Superior temporal gyrus (tissue), 1 donor: Measurements from ENCODE around the gene DTNA.

ENCODE experiments used
- DNase-seq: peaks from one replicate; pipeline ENCODE4 v3.0.0-alpha.2; 2016; ENCODE audit errors: extremely low spot score

DTNA gene

DNA sequence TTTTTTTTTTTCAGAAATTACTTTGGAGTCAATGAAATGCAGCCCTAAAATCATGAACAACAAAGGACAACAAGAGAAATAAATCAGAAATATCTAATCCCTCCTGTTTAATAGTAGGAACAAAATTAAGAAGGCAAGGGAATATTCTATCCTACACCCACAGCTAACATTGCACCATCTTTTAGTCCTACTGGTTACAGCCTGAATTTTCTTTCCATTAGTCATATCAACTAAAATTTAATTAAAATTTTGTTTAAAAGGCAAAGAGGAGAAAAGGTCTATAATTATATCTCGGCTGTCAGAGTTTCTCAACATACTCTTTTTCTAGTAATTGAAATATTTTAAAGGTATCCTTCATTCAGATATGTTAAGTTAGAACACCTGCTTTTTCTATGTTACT is 61.9 kb downstream of the DTNA start:
- DNase-seq, result no peak

DNA sequence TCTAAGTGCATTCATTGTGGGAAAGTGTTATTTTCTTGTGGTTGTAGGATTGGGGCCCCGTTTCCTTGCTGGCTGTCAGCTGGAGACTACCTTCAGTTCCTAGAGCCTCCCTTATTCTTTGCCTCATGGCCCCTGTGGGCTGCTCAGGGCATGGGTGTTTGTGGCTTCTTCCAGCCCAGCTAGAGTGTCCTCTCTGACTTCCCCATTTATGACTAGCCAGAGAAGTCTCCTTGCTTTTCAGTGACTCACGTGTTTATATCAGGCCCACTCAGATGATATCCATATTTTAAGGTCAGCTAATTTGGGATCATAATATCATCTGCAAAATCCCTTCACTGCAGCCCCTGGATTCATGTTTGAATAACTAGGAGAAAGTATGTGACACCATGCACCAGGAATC is 62.8 kb downstream of the DTNA start:
- no peak for DNase-seq

DNA sequence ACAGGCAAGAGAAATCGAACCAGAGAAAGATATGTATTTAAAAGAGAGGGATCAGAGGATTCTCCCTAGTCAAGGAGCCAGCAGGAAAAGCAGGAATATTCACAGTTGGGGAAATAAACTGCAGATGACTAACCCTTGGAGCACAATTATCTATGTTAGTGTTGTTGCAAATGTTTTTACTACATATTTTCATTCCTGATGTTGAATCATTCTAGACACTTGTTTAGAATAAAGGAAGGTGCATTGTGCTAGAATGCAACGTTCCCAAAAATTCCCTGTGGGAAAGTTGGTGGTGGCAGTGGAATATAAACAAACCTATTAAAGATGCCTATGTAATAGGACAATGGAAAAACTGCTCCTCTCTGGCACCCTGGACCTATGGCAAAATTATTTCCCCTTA is 63.3 kb downstream of the DTNA start:
- peak; percentile 44 for DNase-seq

DNA sequence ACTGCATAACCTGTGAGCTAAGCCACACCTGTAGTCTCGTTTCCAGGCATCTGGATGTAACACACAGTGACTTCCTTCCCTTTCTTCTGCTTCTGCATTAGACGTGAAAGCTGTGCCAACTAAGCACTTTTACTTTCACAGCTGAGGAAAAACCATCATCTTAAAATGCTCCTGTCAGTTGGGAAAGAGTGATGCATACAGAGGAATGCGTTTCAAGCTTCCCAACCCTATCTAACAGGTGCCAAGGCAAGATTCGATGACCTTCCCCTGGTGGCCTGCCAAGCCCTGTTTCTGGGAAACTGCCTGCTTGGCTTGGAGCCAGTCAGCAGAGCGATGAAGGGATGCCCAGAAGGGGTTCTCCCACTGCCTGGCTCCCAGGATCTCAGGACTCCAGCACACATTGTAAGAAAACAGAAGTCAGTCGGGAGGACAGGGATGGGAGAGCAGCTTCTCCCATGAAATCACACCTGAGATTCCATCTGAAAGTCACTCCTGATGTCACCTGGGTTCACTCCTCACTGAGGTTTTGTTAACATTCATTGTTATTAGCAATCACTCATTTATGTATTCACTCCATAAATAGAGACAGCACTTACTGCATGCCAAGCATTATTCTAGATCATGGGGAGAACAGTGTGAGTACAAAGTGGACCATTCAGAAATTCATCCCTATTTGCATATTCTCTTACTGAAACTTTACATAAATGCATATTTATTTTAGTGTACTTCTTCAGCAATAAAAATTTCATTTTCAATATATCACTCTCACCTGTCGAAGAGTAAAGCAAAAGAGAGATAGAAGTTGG is 64.1 kb downstream of the DTNA start:
- peak; percentile 50 for DNase-seq

GRCh38 chr18:34775461-34775860 is 65.4 kb downstream of the DTNA start:
- DNase-seq, result no peak

GRCh38 chr18:34779112-34779511 is 69.0 kb downstream of the DTNA start:
- no peak for DNase-seq

DNA sequence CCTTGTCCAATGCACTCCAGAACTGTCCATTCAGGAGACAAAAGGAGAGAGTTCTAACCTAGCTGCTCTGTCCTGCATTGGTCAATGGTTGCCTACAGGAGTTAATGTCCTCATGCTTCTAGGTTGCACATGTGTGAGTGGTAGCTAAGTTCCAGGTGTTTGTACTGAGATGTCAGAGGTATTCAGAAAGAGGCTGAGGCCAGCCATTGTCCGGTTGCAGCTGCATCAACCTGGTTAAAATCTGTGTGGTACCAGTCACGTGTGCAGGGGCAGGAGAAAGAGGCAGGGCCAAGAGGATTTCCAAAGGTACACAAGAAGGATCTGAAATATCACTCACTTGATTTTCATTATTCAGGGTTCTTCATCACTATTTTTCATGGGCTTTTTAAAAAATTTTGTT is 70.8 kb downstream of the DTNA start:
- DNase-seq, result no peak

DNA sequence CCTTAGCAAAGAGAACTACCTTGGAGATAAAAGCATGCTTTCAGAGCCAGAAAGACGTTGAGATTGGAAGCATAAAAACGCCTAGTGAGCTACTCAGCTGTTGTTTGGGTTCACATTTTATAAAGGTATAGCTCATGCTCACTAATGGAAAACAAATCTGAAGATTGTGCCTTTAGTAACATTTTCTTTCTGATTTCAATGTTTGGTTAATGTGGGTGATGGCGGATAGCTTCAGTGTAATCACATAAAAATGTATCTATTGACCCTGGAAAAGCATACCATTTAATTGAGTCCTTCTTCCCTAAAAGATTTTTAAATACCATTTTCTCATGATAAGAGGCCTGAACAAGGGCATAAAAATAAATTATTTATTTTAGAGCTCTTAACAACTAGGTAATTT is 73.4 kb downstream of the DTNA start:
- DNase-seq, result no peak

DNA sequence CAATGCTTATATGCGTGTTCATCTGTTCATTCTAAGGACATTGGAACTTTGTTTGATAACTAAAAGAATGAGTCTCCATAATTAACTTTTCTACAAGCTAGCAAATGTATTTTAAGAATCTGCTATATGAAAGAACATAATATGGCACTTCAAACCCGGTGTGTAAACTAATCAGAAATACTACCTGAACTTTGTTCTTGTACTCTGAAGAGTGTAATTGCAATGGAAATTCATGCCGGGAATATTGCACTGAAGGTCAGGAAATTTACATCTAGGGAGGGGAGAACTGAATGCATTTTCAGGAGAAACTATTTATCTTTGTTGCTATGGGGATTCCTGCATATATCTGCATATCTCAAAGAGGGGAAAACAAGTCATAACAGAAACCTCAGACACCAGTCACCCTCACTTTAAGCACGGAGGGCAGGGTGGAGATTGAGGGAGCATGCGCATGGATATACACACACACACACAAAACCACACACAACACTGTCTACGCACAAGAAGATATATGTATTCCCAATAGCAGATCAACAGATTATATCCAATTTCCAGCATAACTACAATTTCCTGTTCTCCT is 76.2 kb downstream of the DTNA start:
- no peak for DNase-seq

- peak; percentile 96 for DNase-seq
These were observed 77.9 kb downstream of the DTNA start for GRCh38 chr18:34787931-34788532.

DNA sequence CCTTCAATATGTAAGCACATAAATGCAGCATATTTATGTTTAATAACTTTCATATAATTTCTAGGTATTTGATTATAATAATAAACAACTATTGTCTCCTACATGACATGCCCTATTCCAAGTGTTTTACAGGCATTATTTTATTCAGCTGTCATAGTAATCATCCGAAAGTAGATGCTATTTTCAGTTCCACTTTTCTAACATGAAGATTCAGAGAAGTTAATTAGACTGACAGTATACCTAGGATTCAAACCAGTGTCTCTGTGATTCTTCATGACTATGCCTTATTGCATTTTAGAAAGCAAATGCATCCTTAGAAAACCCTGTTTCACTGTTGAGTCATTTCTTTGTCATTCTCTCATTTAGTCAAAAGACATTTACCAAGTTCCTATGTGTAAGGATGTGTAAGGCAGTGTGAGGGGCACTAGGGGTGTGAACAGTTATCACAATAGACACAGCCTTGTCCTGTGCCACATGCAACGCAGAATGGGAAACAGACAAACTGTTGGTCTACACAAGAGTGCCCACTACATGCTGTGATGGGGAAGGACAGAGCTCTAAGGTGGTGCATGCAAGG is 79.8 kb downstream of the DTNA start:
- DNase-seq, result no peak

DNA sequence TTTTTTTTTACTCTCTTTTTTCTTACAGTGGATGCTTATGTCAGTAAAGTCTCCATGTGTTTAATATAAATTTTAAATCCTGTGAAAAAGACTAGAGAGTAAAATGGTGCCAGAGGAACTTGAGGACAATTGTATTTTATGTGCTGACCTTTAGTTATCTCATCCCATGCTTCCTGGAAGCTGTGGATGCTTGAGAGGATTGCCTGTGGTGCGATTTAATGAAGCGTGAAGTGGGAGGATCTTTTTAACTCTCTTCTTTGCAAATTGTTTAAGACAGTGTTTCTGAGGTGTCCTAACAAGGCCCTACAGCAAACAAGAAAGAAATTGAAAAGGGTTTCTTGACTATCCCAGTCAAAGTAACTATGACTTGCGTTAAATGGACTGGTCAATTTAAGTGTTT is 84.2 kb downstream of the DTNA start:
- DNase-seq, result no peak

GRCh38 chr18:34795070-34795732 is 85.1 kb downstream of the DTNA start:
- DNase-seq, result no peak

DNA sequence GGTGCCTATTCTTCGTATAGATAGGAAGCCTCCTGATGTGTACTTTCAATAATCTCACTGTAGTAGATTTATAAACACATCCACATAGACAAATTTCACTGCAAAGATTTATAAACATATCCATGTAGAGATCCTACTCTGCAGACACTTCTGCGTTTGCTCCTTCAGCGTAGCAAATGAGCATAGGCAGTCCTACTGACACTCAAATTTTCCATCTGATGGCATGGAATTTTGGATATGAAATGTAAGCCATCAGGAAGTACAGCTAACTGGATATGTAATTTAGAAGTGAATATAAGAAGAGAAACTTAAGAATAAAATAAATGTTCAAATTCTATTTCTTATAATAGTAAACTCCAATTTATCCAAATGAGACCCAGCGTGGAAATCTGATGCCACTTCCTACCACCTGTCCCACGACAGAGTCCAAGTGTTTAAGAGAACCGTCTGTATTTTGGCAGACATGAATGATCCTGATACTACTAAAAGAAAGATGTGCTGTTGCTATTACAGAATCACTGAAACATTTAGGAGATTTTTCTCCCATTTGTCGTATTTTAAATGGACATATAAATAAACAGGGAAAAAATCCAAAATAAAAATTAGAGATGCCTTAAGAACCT is 86.0 kb downstream of the DTNA start:
- no peak for DNase-seq

DNA sequence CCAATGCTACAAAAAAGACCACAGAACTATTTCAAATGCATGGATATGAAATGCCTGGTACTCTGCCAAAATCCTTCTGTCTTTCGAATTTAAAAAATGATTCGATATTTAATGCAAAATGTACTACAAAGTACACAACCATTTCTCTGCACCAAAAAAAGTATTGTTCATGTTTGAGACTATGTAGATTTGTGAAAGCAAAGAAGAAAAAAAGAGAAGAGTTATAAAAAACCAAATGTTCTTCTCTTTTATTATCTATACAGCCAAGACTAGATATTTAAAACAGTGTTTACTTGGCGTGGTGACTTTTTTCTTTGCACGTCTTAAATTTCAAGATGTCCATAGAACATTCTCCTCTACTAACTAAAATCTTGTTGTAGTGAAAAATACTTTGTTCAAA is 89.2 kb downstream of the DTNA start:
- no peak for DNase-seq

DNA sequence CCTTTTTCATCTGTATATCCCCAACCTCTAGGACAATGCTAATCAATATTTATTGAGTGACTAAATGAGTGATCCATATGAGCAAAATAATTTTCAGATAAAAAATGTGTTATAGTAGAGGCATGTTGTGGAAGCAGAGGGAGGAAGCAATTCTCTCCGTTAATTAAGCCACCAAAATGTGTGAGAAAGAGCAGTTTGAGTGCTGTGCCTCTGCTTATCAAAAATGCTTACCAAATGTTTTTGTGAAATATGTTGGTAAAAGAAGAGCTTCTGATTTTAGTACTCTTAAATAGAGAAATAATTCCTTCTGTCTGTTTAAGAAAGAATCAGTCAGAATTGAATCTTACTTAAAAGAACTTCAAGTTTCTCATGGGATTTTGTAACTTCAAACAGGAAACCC is 90.3 kb downstream of the DTNA start:
- DNase-seq, result no peak

- no peak for DNase-seq
These were observed 91.7 kb downstream of the DTNA start for GRCh38 chr18:34801774-34802173.

- no peak for DNase-seq
These were observed 92.9 kb downstream of the DTNA start for GRCh38 chr18:34802959-34803358.

DNA sequence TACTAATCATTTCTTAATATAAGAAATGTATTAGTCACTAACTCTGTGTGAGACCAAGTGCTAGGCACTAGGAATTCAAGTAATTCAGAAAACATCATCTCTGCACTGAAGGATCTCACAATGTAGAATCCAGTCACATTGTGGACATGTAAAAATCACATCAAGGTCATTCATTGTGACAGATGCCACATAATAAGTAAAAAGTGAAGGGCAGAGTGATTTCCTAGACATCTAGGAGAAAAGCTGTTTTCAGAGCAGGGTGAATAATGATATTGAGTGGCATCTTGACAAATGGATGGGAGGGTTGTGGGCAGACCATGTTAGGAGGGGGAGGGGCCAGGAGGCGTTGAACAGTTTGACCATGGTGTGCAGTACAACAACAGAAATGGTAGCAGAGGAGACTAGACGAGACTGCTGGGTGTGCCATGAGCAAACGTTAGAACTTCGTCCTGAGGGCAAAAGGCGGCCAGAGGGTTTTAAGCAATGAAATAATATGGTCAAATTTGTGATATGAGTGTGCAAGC is 93.8 kb downstream of the DTNA start:
- no peak for DNase-seq

GRCh38 chr18:34805103-34805877 is 95.2 kb downstream of the DTNA start:
- DNase-seq, result no peak

GRCh38 chr18:34805878-34806351 is 95.8 kb downstream of the DTNA start:
- DNase-seq, result no peak
